Neutrophil (primary cell): ENCODE data around the gene NFKBIE.

Source experiments
- H3K27ac ChIP-seq: fragments of 200-600 bp; sonication (generic); 2 replicates; pipeline ENCODE4 v1.5.1; 2016; ENCODE audit warnings: mild to moderate bottlenecking, moderate library complexity
- H3K27me3 ChIP-seq: fragments of 200-600 bp; sonication (generic); 2 replicates; pipeline ENCODE4 v1.6.0; 2016; ENCODE audit warnings: mild to moderate bottlenecking
- H3K36me3 ChIP-seq: fragments of 200-600 bp; sonication (generic); 2 replicates; pipeline ENCODE4 v1.5.1; 2017
- H3K4me1 ChIP-seq, 2 experiments: fragments of 200-600 bp in 1 of 2; sonication (generic) in 1 of 2; 1 replicate in 1 of 2; 2 replicates in 1 of 2; pipeline versions ENCODE4 v1.5.1 to v1.6.1; 2013 to 2016; ENCODE audit warnings: low read depth in 1 of 2, low read length in 1 of 2, mild to moderate bottlenecking in 1 of 2, moderate library complexity in 1 of 2; ENCODE audit not compliant: control insufficient read depth in 1 of 2, insufficient read depth in 1 of 2
- H3K4me3 ChIP-seq, 2 experiments: fragments of 200-600 bp in 1 of 2; sonication (generic) in 1 of 2; 1 replicate in 1 of 2; 2 replicates in 1 of 2; pipeline ENCODE4 v1.5.1; 2013 to 2016; ENCODE audit warnings: low read depth in 1 of 2, low read length in 1 of 2, mild to moderate bottlenecking in 1 of 2, moderate library complexity in 1 of 2
- H3K9me3 ChIP-seq: fragments of 200-600 bp; sonication (generic); 2 replicates; pipeline ENCODE4 v1.5.1; 2016
- TF ChIP-seq, protein P1 (sequence below): fragments of 200-600 bp; sonication (generic); IDR thresholded peaks from 2 replicates; pipeline ENCODE4 v1.5.1; 2016; ENCODE audit warnings: antibody characterized with exemption

Gene NFKBIE

GRCh38 chr6:44221291-44221960 lies 43.9 kb downstream of the NFKBIE start:
- H3K4me3 ChIP-seq, result no peak overlapping the region

DNA sequence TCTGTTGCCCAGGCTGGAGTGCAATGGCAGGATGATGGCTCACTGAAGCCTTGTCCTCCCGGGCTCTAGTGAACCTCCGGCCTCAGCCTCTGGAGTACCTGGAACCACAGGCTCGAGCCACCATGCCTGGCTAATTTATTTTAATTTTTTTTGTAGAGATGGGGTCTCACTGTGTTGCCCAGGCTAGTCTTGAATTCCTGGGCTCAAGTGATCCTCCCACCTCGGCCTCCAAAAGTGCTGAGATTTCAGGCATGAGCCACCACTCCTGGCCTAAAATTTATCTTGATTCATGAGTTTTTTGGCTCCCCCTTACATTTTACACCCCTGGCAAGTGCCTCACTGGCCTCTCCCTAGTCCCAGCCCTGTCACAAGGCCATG lies 44.4 kb downstream of the NFKBIE start:
- Histone ChIP-seq H3K27ac (no peak overlapping the region), H3K36me3 (no peaks in the 10 kb centered on the region), H3K4me3 (no peak overlapping the region), H3K27me3 (peaks cover 12% of the 10 kb centered on the region), H3K9me3 (no peaks in the 10 kb centered on the region), H3K4me1 (peaks cover 52 to 55% of the 10 kb centered on the region in 2 experiments)
- TF ChIP-seq, protein P1, sequence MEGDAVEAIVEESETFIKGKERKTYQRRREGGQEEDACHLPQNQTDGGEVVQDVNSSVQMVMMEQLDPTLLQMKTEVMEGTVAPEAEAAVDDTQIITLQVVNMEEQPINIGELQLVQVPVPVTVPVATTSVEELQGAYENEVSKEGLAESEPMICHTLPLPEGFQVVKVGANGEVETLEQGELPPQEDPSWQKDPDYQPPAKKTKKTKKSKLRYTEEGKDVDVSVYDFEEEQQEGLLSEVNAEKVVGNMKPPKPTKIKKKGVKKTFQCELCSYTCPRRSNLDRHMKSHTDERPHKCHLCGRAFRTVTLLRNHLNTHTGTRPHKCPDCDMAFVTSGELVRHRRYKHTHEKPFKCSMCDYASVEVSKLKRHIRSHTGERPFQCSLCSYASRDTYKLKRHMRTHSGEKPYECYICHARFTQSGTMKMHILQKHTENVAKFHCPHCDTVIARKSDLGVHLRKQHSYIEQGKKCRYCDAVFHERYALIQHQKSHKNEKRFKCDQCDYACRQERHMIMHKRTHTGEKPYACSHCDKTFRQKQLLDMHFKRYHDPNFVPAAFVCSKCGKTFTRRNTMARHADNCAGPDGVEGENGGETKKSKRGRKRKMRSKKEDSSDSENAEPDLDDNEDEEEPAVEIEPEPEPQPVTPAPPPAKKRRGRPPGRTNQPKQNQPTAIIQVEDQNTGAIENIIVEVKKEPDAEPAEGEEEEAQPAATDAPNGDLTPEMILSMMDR, result no peak

More at GRCh38 chr6:44221291-44221960, 43.9 kb downstream of the NFKBIE start:
- peaks cover 12% of the 10 kb centered on the region for H3K27me3 ChIP-seq
- H3K36me3 ChIP-seq, result no peaks in the 10 kb centered on the region
- no peaks in the 10 kb centered on the region for H3K9me3 ChIP-seq
- H3K4me1 ChIP-seq, result peaks cover 57 to 61% of the 10 kb centered on the region in 2 experiments
- H3K27ac ChIP-seq, result no peak overlapping the region
- TF ChIP-seq, protein P1, result peak; percentile 62

- no peak overlapping the region for H3K27ac ChIP-seq
- peaks cover 12% of the 10 kb centered on the region for H3K27me3 ChIP-seq
- H3K4me3 ChIP-seq, result peak overlapping the region in 1 of 2 experiments; percentile 69
- TF ChIP-seq, protein P1, result no peak
- H3K9me3 ChIP-seq, result no peaks in the 10 kb centered on the region
- no peaks in the 10 kb centered on the region for H3K36me3 ChIP-seq
- peaks cover 46 to 50% of the 10 kb centered on the region in 2 experiments for H3K4me1 ChIP-seq
Measured at GRCh38 chr6:44219815-44220784, 45.3 kb downstream of the NFKBIE start.

DNA sequence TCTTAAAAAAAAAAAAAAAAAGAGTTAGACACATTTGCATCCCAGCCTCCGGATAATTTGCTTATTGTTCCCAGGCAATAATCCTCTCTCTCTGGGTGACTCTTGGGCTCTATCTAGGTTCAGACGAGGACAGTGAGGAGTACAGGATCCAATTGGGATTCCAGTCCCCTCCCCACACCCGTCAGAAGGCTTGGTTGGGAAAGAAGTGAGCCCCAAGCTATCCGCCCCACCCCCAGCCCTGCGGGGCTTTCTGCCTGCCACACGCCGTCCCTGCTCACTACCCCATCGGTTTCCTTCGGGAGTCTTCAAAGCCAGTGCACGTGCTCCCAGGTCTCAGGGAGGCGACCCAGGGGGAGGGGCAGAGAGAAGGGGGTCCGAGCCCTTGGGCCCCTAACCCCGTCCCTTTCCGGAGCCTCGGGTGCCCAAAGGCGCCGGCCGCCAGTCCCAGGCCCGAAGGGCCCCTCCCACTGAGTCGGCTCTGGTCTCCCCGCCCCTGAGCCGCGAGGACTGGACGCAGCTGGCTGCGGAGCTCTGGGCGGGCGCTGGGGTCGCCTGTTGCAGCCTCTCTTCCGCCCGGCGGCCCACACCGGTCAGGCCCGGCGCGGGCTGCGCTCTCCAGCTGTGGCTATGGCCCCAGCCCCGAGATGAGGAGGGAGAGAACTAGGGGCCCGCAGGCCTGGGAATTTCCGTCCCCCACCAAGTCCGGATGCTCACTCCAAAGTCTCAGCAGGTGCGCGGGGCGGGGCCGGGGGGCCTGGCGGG lies 46.1 kb downstream of the NFKBIE start:
- H3K9me3 ChIP-seq, result no peaks in the 10 kb centered on the region
- TF ChIP-seq, protein P1, result no peak
- H3K4me1 ChIP-seq, result peaks cover 40 to 44% of the 10 kb centered on the region in 2 experiments
- H3K4me3 ChIP-seq, result peak overlapping the region; percentile 52 to 69
- no peak overlapping the region for H3K27ac ChIP-seq
- no peaks in the 10 kb centered on the region for H3K36me3 ChIP-seq
- H3K27me3 ChIP-seq, result peaks cover 12% of the 10 kb centered on the region
